HCT116 (cell line): ENCODE data around the gene SHOC2. TPM values are rescaled to one million over a fixed set of nuclear protein-coding genes. Genes with fewer than 3 reads are reported as not detected.

Experiments
- ATAC-seq: fragments of 200-7000 bp; cut with Tn5 transposase; 2 replicates; pipeline ENCODE4 v1.9.1; 2020; ENCODE audit warnings: mild to moderate bottlenecking, moderate library complexity
- BruUV-seq: library from RNA; stranded (reverse); fragments of 400-500 nt; replicated peaks from 2 replicates; lab custom pipeline; 2021; lab: Mats Ljungman, UMichigan
- CTCF ChIA-PET: fragments of 300-600 bp; sonication (Branson Sonifier 250); formaldehyde crosslinking; loops from one replicate; lab custom pipeline; 2021; ENCODE audit warnings: antibody characterized with exemption; lab: Charles Lee
- POLR2A ChIA-PET: fragments of 300-600, 350-600 bp; sonication (Branson Sonifier 250); formaldehyde crosslinking; loops from one replicate; lab custom pipeline; 2021; ENCODE audit warnings: antibody characterized with exemption; lab: Charles Lee
- RAD21 ChIA-PET, 2 experiments: fragments of 300-600 bp; sonication (Branson Sonifier 250); formaldehyde crosslinking; loops; one replicate each; lab custom pipeline; 2023; ENCODE audit warnings: low total read pairs in 2 of 2; ENCODE audit not compliant: uncharacterized antibody in 2 of 2, unreplicated experiment in 2 of 2, low non-redundant PET in 1 of 2; lab: Charles Lee
- DNase-seq: peaks from one replicate; pipeline ENCODE4 v3.0.0-alpha.2; 2010; ENCODE audit warnings: low read depth, low spot score
- H2AFZ ChIP-seq: fragments of 200-600 bp; shearing (Covaris generic), sonication (generic); 2 replicates; pipeline ENCODE4 v1.6.1; 2017; ENCODE audit warnings: low read depth, mixed run types, mixed read lengths, antibody characterized with exemption, low read length; ENCODE audit not compliant: poor library complexity, severe bottlenecking
- H3K27ac ChIP-seq: 2 replicates; pipeline ENCODE4 v1.5.1; 2012; ENCODE audit warnings: low read depth, low read length
- H3K27me3 ChIP-seq: fragments of 200-600 bp; sonication (generic); 2 replicates; pipeline ENCODE4 v1.6.1; 2016; ENCODE audit warnings: mixed run types, low read length, mixed read lengths; ENCODE audit not compliant: insufficient read depth
- H3K36me3 ChIP-seq, 2 experiments: fragments of 200-500 bp in 1 of 2; fragments of 200-600 bp in 1 of 2; sonication (Bioruptor generic) in 1 of 2; sonication (generic) in 1 of 2; 2 replicates each; pipeline versions ENCODE4 v1.5.1 to v1.6.1; 2014 to 2016; ENCODE audit warnings: low read length in 2 of 2, inconsistent platforms in 1 of 2, mixed read lengths in 1 of 2, mixed run types in 1 of 2; ENCODE audit not compliant: insufficient read depth in 2 of 2, control insufficient read depth in 1 of 2
- H3K4me1 ChIP-seq, 2 experiments: fragments of 200-600 bp in 1 of 2; sonication (generic) in 1 of 2; 2 replicates each; pipeline versions ENCODE4 v1.5.1 to v1.6.1; 2012 to 2017; ENCODE audit warnings: low read length in 2 of 2, inconsistent platforms in 1 of 2, mild to moderate bottlenecking in 1 of 2, mixed read lengths in 1 of 2, mixed run types in 1 of 2, moderate library complexity in 1 of 2; ENCODE audit not compliant: insufficient read depth in 2 of 2, control insufficient read depth in 1 of 2
- H3K4me2 ChIP-seq: fragments of 200-600 bp; sonication (generic); 2 replicates; pipeline ENCODE4 v1.6.1; 2017; ENCODE audit warnings: mixed run types, low read length, mixed read lengths
- H3K4me3 ChIP-seq, 2 experiments: fragments of 200-600 bp in 1 of 2; sonication (generic) in 1 of 2; replicated peaks in 1 of 2; 2 replicates each; pipeline ENCODE4 v1.5.1; 2011 to 2016; ENCODE audit warnings: low read length in 2 of 2, control low read depth in 1 of 2, low read depth in 1 of 2, mild to moderate bottlenecking in 1 of 2, mixed read lengths in 1 of 2, mixed run types in 1 of 2
- H3K79me2 ChIP-seq: fragments of 200-600 bp; sonication (generic); 2 replicates; pipeline ENCODE4 v1.6.1; 2017; ENCODE audit warnings: mild to moderate bottlenecking, mixed run types, low read length, moderate library complexity, mixed read lengths; ENCODE audit not compliant: insufficient read depth
- H3K9ac ChIP-seq: fragments of 200-600 bp; sonication (generic); 2 replicates; pipeline ENCODE4 v1.6.1; 2016; ENCODE audit warnings: low read length, mixed read lengths
- H3K9me2 ChIP-seq: fragments of 200-600 bp; sonication (generic), shearing (Covaris generic); 2 replicates; pipeline ENCODE4 v1.6.1; 2017; ENCODE audit warnings: mixed run types, mild to moderate bottlenecking, moderate library complexity; ENCODE audit not compliant: insufficient read depth
- H3K9me3 ChIP-seq, 2 experiments: fragments of 200-500 bp in 1 of 2; fragments of 200-600 bp in 1 of 2; sonication (Bioruptor generic) in 1 of 2; sonication (generic) in 1 of 2; 2 replicates each; pipeline ENCODE4 v1.6.1; 2014 to 2017; ENCODE audit warnings: low read length in 2 of 2, mixed read lengths in 2 of 2, inconsistent platforms in 1 of 2, low read depth in 1 of 2, mild to moderate bottlenecking in 1 of 2, mixed run types in 1 of 2, moderate library complexity in 1 of 2; ENCODE audit not compliant: control insufficient read depth in 1 of 2, insufficient read depth in 1 of 2
- H4K20me1 ChIP-seq: fragments of 200-600 bp; sonication (generic), shearing (Covaris generic); 2 replicates; pipeline ENCODE4 v1.6.1; 2017; ENCODE audit warnings: mixed run types, mild to moderate bottlenecking, moderate library complexity; ENCODE audit not compliant: insufficient read depth
- CEBPB ChIP-seq: IDR thresholded peaks from 2 replicates; pipeline ENCODE4 v1.6.1; 2012; ENCODE audit warnings: low read depth
- EZH2 ChIP-seq: fragments of 200-600 bp; sonication (generic); IDR thresholded peaks from 2 replicates; pipeline ENCODE4 v1.6.1; 2017; ENCODE audit warnings: antibody characterized with exemption, mixed run types
- EZH2phosphoT487 ChIP-seq: fragments of 200-600 bp; IDR thresholded peaks from 2 replicates; pipeline ENCODE4 v1.6.1; 2018; ENCODE audit warnings: antibody characterized with exemption, borderline replicate concordance
- FOSL1 ChIP-seq: IDR thresholded peaks from 2 replicates; pipeline ENCODE4 v1.6.1; 2012; ENCODE audit warnings: low read depth
- JUND ChIP-seq: IDR thresholded peaks from 2 replicates; pipeline ENCODE4 v1.6.1; 2012
- MAX ChIP-seq: IDR thresholded peaks from 2 replicates; pipeline ENCODE4 v1.6.1; 2012
- POLR2A ChIP-seq: IDR thresholded peaks from 2 replicates; pipeline ENCODE4 v1.7.0; 2011; ENCODE audit warnings: borderline replicate concordance; ENCODE audit not compliant: insufficient read depth, insufficient read length; ENCODE audit errors: extremely low read depth
- POLR2AphosphoS5 ChIP-seq: IDR thresholded peaks from 2 replicates; pipeline ENCODE4 v1.6.1; 2011; ENCODE audit warnings: mild to moderate bottlenecking, low read depth, low read length, moderate library complexity
- REST ChIP-seq: IDR thresholded peaks from 2 replicates; pipeline ENCODE4 v1.6.1; 2012; ENCODE audit warnings: low read depth
- SP1 ChIP-seq: IDR thresholded peaks from 2 replicates; pipeline ENCODE4 v1.6.1; 2012; ENCODE audit warnings: low read depth
- SRF ChIP-seq: IDR thresholded peaks from 2 replicates; pipeline ENCODE4 v1.6.1; 2012; ENCODE audit warnings: low read depth
- TCF7L2 ChIP-seq: IDR thresholded peaks from 2 replicates; pipeline ENCODE4 v1.7.0; 2011; ENCODE audit warnings: borderline replicate concordance, inconsistent platforms; ENCODE audit not compliant: insufficient read depth, insufficient read length; ENCODE audit errors: extremely low read depth
- ZBTB33 ChIP-seq: IDR thresholded peaks from 2 replicates; pipeline ENCODE4 v1.6.1; 2011; ENCODE audit warnings: mild to moderate bottlenecking, low read length, moderate library complexity; ENCODE audit not compliant: insufficient replicate concordance; ENCODE audit errors: extremely low read depth
- ZFX ChIP-seq: fragments of 450-650 bp; IDR thresholded peaks from 2 replicates; pipeline ENCODE4 v1.6.1; 2017
- ZNF274 ChIP-seq: fragments of 200-500 bp; sonication (Bioruptor generic); IDR thresholded peaks from 2 replicates; pipeline ENCODE4 v1.6.1; 2014; ENCODE audit warnings: mild to moderate bottlenecking, low read depth, low read length, inconsistent platforms
- intact Hi-C: fragments of 100-400 bp; cut with micrococcal nuclease; formaldehyde crosslinking; loops from 2 replicates; pipeline ENCODE4 v1.10.0; 2022
- total RNA-seq: library from RNA; stranded (reverse); gene quantifications from one replicate; pipeline ENCODE4 v1.2.1, GENCODE V29; 2021; ENCODE audit not compliant: unreplicated experiment

SHOC2 gene
- total RNA-seq, 1 experiment from 2014 or later = 39.5 TPM

GRCh38 chr10:110887560-110887959 is 31.8 kb upstream of the SHOC2 start:
- Histone ChIP-seq H4K20me1 (no peaks in the 10 kb centered on the region), H2AFZ (no peak overlapping the region), H3K79me2 (no peaks in the 10 kb centered on the region), H3K9ac (no peak overlapping the region), H3K4me1 (no peaks in the 10 kb centered on the region), H3K36me3 (no peaks in the 10 kb centered on the region; a peak in 1 of 4 replicates), H3K9me2 (no peaks in the 10 kb centered on the region), H3K4me3 (no peak overlapping the region), H3K4me2 (no peak overlapping the region), H3K9me3 (no peaks in the 10 kb centered on the region), H3K27ac (no peak overlapping the region), H3K27me3 (no peaks in the 10 kb centered on the region)
- intact Hi-C loops = no loop called here
- TF ChIP-seq MAX = no peak
- TF ChIP-seq ZBTB33 = no peak
- TF ChIP-seq SRF = no peak
- TF ChIP-seq EZH2phosphoT487 = no peak
- TF ChIP-seq EZH2 = no peak
- TF ChIP-seq POLR2A = no peak
- no peak for TF ChIP-seq REST
- TF ChIP-seq JUND = no peak
- no peak for TF ChIP-seq ZNF274
- TF ChIP-seq ZFX = no peak
- TF ChIP-seq FOSL1 = no peak
- TF ChIP-seq SP1 = no peak
- TF ChIP-seq CEBPB = no peak
- TF ChIP-seq TCF7L2 = no peak
- no peak for TF ChIP-seq POLR2AphosphoS5
- RAD21 ChIA-PET = no interaction called here
- POLR2A ChIA-PET = no interaction called here
- ATAC-seq (no peak), DNase-seq (no peak)
- BruUV-seq = no TSS peak
- CTCF ChIA-PET = interaction anchor here (0.6 to 1.7 kb wide), 2 partner anchors 11 to 114 kb away, joined by 3 to 5 read pairs; no protein-coding TSS in a partner anchor
